HG03520 (cell line): Measurements from ENCODE around the gene NHS.

Experiments
- ATAC-seq: cut with Tn5 transposase; IDR thresholded peaks from one replicate; pipeline ENCODE4 v1.9.1; 2021; ENCODE audit warnings: mild to moderate bottlenecking, moderate library complexity; ENCODE audit not compliant: unreplicated experiment

Gene NHS

DNA sequence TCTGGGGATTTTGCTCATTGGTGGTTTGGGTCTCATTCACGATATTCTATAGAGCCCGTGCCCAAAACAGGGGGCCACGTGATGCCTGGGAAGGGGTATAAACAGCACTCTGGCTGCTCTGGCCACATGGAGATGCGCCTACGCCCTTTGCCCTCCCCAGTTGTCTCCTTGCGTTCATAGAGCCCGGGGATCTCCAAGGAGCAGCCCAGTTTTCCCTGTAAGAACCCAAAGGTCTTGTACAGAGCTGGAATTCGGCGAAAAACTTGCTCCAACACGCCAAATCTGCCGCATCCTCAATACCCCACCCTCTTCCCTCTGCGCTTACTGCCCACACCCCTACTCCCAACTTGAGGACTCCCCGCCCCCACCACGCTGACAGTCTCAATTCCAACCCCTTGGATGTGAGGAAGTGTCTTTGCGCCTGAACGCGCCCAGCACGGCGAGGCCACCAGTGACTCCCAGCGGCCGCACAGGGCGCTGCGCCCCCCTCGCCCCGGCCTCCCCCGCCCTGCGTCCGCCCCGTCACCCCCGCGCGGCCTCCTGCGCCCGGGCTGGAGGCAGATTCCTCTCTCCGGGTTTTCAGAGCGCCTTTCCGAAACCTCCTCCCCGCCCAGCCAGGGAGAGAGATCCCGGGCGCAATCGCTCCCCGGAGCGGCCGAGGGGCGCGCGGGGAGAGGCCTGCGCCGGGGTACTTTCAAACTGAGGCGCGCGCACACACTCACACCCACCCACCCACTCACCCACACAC, at the start of gene NHS:
Gene NHS (plus strand): TSS at position 582 of the 748 bp plus-strand sequence. CDS start 558 bp downstream, outside the sequence.
- ATAC-seq: no peak

DNA sequence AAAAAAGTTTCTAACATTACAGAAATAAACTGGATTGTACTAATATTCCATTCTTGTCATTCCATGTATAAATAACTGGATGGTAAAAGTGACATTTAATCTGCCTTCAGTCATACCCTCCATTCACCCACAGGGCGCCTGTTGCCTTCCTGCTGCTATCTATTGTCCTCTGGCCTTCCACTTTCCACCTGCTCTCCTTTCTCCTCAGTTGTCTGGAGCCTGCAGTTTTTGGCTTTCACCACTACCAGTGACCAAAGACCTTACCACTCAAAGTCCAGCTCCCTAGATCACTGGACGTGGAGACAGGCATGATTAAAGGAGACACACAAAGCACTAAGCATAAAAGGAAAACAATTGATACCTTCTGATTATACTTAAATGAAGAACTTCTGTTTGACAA, 46.2 kb upstream of the NHS start:
- ATAC-seq: no peak

DNA sequence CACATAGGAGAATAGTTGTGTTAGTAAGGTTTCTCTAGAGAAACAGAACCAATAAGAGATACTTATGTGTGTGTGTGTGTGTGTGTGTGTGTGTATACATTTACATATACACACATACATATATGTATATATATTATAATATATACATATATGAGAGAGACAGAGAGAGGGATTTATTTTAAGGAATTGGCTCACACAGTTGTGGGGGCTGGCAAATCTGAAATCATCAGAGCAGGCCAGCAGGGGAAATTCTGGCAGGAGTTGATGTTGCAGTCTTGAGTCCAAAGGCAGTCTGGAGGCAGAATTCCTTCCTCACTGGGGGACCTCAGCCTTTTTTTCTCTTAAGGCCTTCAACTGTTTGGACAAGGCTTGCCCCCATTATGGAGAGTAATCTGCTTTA, 38.6 kb upstream of the NHS start:
- no peak for ATAC-seq

DNA sequence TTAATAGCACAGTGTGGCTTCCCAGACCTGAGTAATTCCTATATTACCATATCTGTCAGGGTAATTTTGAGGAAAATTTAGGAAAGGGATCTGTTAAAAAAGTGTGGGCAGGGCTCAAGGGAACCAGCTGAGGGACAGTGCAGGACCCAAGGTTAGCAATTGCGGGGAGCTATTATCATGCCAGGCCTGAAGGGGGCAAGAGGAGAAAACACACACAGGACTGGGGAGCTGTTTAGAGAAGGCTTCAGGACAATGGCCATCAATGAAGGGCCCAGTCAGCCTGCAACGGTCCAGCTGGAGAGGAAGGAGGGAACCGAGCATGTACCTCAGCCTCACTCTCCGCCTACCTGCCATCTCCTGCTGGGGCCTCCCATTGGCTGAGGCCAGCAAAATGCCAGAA, 19.0 kb upstream of the NHS start:
- ATAC-seq: no peak

DNA sequence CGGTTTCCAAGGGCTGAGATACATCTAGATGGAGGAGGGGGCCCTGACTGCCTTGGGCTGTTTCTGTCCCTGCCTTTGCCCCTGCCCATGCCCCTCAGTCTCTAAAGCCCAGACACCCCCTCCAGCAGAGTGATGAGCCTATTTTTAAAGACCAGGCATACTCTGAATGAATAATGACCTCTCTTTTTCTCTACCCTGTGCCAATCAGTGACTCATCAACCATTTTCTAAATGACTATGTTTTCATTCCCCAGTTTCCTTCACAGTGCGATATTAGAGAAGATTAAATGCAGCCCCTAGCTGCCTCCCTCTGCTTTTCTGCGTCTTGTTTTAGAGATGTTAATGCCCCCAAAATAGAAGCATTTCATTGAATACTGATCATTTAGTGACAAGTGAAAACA, 15.5 kb upstream of the NHS start:
- no peak for ATAC-seq

DNA sequence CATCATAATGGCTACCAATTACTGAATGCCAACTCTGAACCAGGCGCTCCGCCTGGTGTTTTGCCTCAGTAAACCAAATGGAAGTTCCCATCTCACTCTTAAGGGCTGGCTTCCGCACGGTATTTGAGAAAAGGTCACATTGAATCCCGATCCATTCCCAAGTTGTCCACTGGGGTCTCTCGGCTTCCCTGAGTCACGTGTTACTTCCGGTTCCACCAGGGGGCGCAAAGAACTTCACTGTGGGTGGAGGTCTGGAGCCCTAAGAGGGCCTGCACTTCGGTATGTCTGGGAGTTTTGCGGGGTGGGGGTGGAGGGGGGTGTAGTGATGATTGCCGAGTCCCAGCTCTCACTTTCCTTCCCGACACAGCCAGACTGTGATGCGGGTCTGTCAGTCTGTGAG, 13.4 kb upstream of the NHS start:
- no peak for ATAC-seq

DNA sequence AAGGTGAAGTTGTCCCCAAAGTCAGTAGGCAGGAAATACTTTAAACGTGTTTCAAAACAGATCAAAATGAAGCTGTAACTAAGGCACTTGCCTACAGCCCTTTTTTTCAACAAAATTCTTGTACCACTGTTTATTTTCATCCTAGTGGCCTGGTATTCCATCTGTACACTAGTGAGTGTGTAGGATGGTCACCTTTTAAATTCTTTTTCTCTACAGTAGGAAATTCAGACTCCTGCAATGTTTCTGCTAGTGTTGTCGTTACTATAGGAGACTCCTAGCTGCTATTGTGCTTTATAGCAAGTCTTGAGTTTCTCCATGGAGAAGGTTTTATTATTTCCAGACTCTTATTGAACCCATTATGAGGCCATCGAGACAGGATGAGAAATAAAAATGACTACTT, 7.0 kb upstream of the NHS start:
- ATAC-seq: no peak

DNA sequence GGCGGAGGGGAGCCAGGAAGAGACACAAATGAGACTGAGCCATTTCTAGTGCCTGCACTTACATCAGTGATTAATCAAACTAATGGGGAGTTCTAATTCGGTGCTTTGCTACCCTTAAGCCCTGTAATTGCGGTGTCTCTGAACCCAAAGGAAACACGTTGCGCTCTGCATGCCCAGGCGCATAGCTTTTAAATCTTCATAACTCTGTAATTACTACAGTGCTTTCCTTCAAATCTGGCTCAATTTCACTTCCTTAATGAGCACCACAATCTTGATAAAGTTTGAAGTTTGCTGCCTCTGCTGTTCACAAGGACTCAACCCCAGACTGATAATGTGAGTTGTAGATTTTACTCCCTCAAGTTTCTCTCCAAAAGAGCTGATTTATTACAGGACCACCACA, 5.7 kb upstream of the NHS start:
- ATAC-seq: no peak

DNA sequence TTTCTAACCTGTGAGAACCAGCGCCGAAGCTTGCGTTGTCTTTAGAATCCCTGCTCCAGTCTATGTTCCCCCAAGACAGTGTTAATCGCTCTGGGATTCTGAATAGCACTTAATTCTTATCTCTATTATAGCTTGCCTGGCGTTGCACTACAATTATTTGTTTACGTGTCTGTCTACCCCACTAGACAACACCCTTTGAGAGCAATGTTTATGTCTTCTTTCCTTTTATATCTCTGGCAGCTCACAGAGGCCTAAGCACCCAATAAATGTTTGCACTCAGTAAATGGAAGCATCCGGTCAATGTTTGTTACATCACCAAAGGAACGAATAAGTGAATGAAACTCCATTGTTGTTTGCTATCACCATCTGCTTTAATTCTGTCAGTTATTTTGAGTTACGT, 4.8 kb upstream of the NHS start:
- no peak for ATAC-seq

DNA sequence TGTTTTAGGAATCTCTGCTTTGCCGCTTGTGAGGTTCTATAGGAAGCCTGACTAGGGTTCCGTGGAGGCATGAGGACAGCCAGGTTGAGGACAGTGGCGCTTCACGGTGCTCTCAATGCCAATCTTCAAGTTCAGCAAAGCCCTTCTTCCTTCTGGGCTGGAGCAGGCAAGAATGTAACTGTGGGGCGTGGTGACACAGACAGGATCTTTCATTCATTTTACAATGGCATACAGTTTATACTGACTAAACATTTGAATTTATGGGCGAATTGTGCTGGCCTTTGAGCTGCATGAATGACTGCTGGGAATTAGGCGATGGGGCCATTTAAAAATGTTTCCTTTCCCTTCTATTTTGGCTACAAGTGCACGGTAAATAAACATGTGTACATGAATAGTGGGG, 2.9 kb upstream of the NHS start:
- no peak for ATAC-seq

DNA sequence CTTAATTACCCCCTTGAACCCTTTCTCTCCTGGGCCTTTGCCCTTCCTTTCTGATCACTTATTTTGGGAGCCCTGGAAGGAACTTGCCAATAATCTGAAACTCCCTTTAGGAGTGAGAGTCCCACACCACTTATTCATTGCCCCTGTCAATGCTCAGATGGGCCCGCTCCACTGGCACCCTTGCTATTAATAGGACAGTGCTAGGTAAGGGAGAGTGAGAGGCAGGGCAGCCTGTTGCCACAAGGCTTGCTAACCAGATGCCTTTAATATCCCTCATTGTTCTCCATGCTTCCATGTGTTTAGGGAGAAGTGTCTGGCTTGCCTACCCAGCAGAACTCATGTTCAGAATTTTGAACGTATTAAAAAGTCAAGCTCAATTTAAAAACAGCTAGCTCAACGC, 1.7 kb upstream of the NHS start:
- ATAC-seq: no peak

DNA sequence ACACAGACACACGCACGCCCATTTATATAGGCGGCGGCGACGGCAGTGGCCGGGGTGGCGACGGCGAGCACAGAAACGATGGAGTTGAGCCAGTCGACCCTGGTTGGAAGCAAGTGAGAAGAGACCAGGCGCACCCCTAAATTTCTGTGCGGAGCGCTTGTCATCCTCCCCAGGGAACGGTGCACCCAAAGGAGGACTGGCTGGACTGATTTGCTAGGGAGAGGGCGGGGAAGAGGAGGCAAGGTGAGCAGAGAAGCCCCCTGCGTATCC, 302 bp downstream of the NHS start:
- no peak for ATAC-seq

DNA sequence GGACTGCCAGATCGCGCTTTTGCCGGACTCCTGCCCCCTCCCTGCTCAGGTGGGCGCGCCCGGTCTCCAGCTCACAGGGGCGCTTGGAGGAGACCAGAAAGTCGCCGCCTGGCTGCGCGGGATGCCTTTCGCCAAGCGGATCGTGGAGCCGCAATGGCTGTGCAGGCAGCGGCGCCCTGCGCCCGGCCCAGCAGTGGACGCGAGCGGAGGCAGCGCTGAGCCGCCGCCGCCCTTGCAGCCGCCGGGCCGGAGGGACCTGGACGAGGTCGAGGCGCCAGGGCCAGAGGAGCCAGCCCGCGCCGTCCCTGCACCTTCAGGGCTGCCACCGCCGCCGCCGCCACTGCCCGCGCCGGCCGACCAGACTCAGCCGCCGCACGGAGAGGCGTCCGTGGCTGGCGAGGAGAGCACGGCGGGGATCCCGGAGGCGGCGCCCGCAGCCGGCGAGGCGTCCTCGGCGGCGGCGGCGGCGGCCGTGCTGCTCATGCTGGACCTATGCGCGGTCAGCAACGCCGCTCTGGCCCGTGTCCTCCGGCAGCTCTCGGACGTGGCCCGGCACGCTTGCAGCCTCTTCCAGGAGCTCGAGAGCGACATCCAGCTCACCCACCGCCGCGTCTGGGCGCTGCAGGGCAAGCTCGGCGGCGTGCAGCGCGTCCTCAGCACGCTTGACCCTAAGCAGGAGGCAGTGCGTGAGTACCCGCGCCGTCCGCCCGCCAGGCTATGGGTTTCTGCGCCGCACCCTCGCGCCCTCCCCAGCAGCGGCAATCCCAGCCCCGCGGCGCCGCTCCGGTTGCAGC, 834 bp downstream of the NHS start:
- ATAC-seq: no peak

DNA sequence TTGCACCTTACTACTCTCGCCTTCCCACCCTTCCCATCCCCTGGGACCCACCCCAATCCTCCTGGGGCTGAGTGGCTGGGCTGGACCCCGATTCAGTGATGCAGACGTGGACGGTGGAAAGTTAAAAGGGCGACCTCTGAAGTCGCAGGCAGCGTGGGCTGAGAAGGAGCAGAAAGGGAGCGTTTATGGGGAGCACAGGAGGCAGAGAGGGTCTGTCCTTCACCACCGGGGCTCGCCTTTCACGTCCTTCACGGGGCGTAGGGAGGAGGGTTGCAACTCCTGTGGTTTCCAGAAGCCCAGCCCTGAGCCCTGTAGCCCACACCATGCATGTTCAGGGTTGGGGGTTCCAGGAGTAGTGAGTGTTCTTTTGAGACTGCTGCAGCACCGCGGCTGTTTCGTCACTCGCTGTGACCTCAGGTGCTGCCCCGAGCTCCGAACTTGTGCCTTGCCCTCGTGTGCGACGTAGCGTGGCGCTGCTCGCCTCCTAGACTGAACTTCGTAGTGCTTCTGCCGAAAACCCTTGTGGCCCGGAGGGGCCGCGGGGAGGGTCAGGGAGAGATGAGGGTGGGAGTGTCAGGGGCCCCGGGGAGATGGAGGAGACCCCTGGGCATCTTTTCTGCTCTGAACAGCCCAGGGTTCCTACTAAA, 1.6 kb downstream of the NHS start:
- no peak for ATAC-seq

DNA sequence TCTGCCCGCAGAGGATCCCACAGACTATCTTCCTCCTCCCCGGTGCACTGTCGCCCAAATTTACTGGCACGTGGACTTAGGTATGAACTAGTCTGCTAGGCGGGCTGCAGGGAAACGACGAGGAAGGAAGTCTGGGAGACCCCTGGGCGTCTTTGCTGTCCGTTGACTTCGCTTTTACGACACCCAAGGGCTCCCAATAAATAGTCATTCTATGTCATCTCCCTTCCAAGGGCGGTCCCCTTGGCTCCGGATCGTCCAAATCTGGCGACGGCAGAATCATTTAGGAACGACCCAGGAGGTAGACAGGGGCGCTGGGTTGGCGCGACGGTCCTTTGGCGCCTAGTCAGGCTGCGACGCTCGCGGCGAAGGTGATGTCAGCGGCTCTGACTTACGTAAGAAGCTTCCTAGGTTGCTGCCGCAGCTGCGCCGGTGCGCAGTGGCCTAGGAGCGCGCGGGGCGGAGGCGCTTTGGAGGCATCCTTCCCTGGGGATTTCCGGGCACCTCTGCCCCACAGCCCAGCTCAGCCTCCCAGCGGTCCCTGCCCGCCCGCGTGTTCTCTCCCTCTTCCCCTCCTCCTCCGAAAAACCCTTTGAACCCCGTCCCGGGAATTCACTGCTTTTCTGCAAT, 2.2 kb downstream of the NHS start:
- no peak for ATAC-seq

DNA sequence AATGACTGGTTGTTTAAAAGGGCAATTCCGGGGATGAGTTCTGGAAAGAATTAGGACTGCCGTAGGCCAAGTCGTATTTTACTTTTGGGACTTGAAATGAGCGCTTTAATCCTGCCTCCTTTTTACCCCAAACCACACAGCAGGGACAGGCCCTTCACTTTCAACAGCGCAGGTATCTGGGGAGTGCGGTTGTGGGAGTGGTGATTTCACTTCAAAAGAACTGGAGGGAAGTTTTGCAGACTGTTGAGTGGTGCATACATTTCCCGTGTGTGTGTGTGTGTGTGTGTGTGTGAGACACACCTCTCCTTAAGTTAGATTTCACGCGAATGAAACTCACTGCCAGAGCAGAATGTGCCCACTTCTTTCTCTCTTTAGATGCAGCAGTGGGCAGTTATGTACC, 2.8 kb downstream of the NHS start:
- ATAC-seq: no peak

DNA sequence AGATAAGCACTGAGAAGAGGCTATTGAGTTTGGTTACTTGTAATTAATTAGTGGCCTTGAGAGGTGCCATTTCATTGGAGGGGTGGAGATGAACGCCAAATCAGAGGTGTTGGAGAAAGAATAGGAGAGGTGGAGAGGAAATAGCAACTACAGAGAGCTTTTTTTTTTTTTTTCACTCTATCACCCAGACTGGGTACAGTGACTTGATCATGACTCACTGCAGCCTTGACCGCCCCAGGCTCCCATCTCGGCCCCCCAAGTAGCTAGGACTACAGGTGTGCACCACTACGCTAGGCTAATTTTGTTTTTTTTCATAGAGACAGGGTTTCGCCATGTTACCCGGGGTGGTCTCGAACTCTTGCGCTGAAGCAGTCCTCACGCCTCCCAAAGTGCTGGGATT, 5.2 kb downstream of the NHS start:
- no peak for ATAC-seq

DNA sequence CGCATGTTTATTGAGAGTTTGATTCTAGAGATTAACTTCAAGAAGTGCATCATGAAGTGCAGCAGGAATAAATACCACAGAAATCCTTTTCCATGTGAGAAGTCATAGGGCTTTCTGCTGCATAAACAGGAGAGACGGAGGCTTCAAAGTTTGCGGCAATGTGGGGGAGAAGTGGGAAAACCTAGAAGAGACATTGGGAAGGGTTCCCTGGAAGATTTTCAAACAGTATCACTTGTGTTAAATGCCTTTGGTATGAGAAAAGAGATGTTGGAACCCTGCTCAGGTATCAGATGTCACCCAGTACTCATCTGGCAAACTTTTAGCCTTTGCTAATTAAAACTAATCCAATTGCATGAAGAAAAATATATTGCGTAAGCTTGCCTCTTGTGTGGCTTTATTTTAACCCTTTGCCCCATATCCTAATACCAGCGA, 15.4 kb downstream of the NHS start:
- ATAC-seq: no peak

DNA sequence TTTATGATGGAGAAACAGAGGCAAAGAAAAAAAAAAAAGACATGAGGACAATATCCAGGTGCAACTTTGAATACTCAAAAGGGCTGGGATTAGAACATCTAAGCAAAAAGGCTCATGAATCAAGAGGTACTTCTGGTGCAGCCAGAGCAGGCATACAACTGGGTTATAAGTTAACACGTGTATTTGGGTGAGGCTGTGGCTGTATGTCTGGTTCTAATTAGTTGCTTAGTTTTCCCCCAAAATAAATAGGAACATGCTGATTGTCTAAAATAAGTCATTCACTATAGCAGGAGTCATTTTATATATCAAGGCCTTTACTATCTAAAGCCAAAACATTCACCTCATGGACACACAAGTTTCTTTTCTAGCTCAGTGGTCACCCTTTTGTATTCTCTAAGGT, 20.2 kb downstream of the NHS start:
- no peak for ATAC-seq

DNA sequence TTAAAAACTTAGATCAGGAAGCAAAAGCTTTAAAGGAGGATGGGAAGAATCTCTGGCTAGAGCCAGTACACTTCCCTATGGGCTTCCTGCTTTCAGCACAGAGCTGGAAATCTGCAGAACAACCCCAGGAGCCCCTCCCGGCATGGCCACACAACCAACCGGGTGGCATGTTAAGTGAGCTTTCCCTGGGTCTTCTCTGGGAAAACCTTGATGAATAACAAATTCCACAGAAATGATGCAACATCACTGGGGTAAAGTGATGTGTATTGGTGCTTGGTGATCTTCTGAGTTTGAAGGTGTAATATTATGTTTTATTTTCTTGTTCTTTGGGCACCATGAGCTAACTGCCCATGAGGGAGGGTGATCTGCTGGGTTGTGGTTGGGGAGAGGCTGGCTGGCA, 22.1 kb downstream of the NHS start:
- ATAC-seq: no peak

DNA sequence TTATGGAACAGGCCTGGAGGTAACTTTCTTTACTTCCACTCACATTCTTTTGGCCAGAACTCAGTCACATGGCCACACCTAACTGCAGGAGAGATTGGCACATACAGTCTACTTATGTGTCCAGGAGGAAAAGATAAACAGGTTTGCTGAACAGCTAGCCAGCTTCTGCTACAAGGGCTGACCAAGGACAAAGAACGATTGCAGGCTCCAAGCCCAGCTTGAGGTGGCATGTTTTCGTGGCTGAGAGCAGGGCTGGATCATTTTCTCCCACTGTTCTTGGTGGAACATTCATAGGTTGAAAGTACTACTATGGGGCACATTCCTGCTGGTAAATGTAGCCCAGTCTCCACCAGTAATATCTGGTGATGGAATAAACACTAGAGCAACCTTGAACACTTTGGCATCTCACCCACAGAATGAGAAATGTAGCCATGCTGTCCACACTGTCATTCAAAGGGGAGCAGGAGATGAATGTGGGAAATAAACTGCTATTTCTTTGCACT, 28.2 kb downstream of the NHS start:
- no peak for ATAC-seq

DNA sequence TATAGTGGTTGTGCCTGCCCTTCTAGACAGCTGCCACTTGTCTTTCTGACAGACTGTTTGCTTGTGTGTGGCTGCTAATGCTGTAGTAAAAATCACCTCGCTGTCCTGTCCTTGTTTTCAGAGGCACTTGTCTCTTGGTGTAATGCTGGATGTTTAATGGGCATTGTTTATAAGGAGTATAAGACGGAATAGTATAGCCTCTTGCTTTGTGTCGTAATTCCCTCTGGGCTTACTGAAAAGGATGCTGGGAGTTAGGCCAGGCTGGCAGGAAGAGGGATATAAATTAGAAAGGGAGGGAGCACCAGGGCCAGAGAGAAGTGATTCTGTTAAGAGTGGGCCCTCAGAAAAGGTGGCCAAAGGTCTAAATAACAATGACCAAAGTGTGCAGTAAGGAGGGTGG, 29.0 kb downstream of the NHS start:
- ATAC-seq: no peak
